HCT116 (cell line): Measurements from ENCODE around the gene ANKLE1.

ENCODE experiments used
- CTCF ChIP-seq, 3 experiments: fragments of 200-600 bp in 1 of 3; sonication (generic) in 1 of 3; IDR thresholded peaks in 2 of 3; conservative IDR thresholded peaks in 1 of 3; 2 replicates each; pipeline ENCODE4 v1.5.1; 2012 to 2017; ENCODE audit warnings: low read depth in 2 of 3, low read length in 2 of 3, antibody characterized with exemption in 1 of 3, borderline replicate concordance in 1 of 3, control low read depth in 1 of 3, mild to moderate bottlenecking in 1 of 3, mixed read lengths in 1 of 3, mixed run types in 1 of 3, moderate library complexity in 1 of 3; ENCODE audit not compliant: insufficient read depth in 1 of 3
- EZH2 ChIP-seq: fragments of 200-600 bp; sonication (generic); IDR thresholded peaks from 2 replicates; pipeline ENCODE4 v1.6.1; 2017; ENCODE audit warnings: antibody characterized with exemption, mixed run types
- POLR2AphosphoS5 ChIP-seq: IDR thresholded peaks from 2 replicates; pipeline ENCODE4 v1.6.1; 2011; ENCODE audit warnings: mild to moderate bottlenecking, low read depth, low read length, moderate library complexity
- REST ChIP-seq: IDR thresholded peaks from 2 replicates; pipeline ENCODE4 v1.6.1; 2012; ENCODE audit warnings: low read depth
- SP1 ChIP-seq: IDR thresholded peaks from 2 replicates; pipeline ENCODE4 v1.6.1; 2012; ENCODE audit warnings: low read depth

DNA sequence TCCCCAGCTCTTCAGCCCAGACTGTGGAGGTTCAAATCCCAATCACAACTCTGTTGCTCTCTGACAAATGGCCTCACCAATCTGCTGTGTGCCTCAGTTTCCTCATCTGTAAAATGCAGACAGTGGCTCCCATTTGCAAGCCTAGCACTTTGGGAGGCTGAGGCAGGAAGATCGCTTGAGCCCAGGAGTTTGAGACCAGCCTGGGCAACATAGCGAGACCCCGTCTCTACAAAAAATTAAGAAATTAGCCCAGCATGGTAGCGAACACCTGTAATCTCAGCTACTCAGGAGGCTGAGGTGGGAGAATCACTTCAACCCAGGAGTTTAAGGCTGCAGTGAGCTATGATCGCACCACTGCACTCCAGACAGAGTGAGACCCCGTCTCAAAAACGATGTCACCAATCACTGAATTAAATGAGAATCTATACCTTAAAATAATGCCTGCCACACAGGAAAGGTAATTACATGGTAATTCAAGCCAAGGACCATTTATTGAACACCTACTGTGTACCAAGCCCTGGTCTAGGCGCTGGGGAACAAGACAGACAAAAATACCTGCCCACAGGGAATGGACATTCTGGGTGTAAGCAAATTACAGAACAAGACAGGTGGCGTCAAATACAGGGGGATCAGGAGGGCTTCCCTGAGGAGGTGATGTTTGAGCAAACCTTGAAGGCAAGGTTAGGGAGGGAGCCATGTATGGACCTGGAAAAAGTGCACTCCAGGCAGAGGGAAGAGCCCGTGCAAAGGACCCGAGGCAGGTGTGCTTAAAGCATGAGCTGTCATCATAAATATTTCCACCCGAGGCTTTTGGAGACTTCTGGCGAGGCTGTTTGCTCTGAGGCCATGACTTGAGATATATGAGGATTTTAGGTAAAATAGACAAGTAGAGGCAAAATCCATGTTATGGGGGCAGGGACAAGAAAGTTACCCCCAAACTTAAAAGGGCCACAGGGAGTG lies 43.7 kb upstream of the ANKLE1 start:
- TF ChIP-seq REST (no peak), POLR2AphosphoS5 (no peak), CTCF (IDR thresholded peaks at IDR 0.05 in 2 of 3, conservative IDR thresholded peaks at IDR 0.05 in 1 of 3; ENCODE audit: borderline replicate concordance in 1 of 3, insufficient read depth in 1 of 3, low read depth in 2 of 3, low read length in 2 of 3) (no peak), EZH2 (no peak), SP1 (no peak)
